C4-2B (cell line): ENCODE measurements around the gene PAX1.

Experiments
- H3K27ac ChIP-seq: fragments of 450-650 bp; 2 replicates; pipeline ENCODE4 v1.5.1; 2017
- ZFX ChIP-seq: fragments of 450-650 bp; IDR thresholded peaks from 2 replicates; pipeline ENCODE4 v1.6.1; 2017
- TF ChIP-seq, protein P1 (sequence below): fragments of 450-650 bp; conservative IDR thresholded peaks from 2 replicates; pipeline ENCODE4 v1.5.1; 2017; ENCODE audit warnings: mild to moderate bottlenecking

PAX1 gene

DNA sequence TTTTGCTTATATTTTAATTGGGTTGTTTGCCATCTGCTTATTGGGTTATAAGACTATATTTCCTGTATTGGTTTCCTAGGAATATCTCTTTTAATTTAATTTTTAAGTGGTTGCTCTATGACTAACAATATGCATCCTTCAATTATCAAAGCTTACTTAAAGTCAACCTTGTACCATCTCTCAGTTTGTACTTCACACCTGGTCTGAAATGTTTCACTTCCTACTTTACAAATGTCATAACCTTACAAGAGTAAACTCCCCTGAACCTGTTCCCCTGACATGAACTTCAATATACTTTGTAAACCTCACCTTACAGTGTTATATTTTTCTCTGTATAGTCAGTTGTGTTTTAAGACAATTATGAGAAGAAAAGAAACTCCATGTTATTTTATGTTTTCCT lies 35.8 kb downstream of the PAX1 start:
- TF ChIP-seq, protein P1, sequence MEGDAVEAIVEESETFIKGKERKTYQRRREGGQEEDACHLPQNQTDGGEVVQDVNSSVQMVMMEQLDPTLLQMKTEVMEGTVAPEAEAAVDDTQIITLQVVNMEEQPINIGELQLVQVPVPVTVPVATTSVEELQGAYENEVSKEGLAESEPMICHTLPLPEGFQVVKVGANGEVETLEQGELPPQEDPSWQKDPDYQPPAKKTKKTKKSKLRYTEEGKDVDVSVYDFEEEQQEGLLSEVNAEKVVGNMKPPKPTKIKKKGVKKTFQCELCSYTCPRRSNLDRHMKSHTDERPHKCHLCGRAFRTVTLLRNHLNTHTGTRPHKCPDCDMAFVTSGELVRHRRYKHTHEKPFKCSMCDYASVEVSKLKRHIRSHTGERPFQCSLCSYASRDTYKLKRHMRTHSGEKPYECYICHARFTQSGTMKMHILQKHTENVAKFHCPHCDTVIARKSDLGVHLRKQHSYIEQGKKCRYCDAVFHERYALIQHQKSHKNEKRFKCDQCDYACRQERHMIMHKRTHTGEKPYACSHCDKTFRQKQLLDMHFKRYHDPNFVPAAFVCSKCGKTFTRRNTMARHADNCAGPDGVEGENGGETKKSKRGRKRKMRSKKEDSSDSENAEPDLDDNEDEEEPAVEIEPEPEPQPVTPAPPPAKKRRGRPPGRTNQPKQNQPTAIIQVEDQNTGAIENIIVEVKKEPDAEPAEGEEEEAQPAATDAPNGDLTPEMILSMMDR, result no peak
- no peak for TF ChIP-seq ZFX

DNA sequence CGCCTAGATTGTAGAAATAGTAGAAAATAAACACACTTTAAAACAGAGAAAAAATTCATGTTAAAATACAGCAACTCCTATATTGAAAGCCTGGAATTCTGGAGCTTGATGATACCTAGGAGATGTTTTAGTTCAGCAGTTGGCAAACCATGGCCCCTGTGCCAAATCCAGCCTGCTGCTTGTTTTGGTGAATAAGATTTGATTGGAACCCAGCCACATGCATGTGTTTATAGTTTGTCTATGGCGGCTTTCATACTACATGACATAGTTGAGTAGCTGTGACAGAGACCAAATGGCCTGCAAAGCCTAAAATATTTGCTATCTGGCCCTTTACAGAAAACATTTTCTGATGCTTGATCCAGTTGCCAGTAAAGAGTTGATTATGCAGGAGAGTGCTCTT lies 57.2 kb downstream of the PAX1 start:
- no peak overlapping the region for H3K27ac ChIP-seq
- TF ChIP-seq, protein P1, result no peak
- no peak for TF ChIP-seq ZFX

More for the DNA sequence above, 35.8 kb downstream of the PAX1 start:
- H3K27ac ChIP-seq, result no peak overlapping the region

DNA sequence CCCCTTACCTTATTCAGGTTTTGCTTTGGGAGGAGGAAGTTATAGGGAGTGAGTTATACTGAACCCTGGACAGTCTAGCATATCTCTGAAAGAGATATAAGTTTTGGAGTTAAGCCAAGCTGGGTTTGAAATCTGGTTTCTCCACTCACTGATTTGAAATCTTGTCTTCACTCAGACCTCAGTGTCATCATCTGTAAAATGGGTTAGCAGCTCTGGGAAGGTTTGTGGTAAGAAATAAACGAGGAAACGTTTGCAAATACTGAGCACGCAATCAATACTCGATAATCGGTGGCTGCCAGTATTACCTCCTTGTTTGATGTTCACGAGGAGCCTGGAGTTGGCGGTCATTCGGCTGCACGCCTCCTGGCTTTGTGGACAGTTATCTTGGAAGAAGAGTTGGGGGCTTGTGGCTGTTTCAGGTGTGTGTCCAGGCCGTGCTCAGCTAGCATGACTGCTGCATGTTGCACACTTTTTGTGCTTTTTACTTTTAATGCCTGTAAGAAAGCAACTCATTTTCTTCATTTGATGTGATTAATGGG lies 61.8 kb downstream of the PAX1 start:
- no peak overlapping the region for H3K27ac ChIP-seq
- TF ChIP-seq ZFX, result no peak
- TF ChIP-seq, protein P1, result no peak

DNA sequence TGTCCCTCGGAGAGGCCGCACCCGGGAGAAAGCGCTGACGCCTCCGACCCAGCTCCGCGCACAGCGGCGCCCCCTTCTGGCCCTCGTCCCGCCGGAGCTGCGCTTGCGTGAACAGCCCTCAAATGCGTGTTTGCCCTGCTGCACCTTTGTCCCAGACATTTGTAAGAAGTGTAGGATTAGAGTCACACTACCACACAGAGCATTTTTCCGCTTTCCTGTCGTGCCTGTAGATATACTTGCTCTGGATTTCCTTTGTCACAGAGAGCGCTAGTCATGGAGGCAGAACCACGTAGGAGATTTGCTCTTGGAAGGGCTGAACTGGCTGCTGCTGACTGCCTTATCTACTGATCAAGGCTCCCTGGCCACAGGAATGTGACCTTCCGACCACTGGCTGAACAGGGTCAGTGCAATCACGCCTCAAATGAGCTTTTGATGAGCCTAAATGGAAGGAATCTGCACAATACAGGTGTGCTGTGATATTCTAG lies 62.3 kb downstream of the PAX1 start:
- no peak overlapping the region for H3K27ac ChIP-seq
- no peak for TF ChIP-seq ZFX
- TF ChIP-seq, protein P1, result peak; percentile 23
